Measurements from ENCODE around the gene ALK. TPM values are rescaled to one million over a fixed set of nuclear protein-coding genes. Genes with fewer than 3 reads are reported as not detected.

Gene ALK
- total RNA-seq, 2 donors from 2014 or later = not detected

- H3K9me3 Mint-ChIP-seq = no peaks in the 10 kb centered on the region
- H3K27ac Mint-ChIP-seq = no peak overlapping the region
- no peaks in the 10 kb centered on the region for H3K4me1 Mint-ChIP-seq (ENCODE audit: low read depth in 2 of 2)
- peaks cover 11 to 20% of the 10 kb centered on the region in 2 donors for H3K27me3 Mint-ChIP-seq
- DNase-seq (ENCODE audit: low spot score) (no peak), ATAC-seq (no peak)
- no peak overlapping the region for H3K4me3 Mint-ChIP-seq
- H3K36me3 Mint-ChIP-seq = no peaks in the 10 kb centered on the region
Observed at GRCh38 chr2:29394311-29394980, 526.9 kb downstream of the ALK start.

- no peak overlapping the region for H3K4me3 Mint-ChIP-seq
- peaks cover 14 to 27% of the 10 kb centered on the region in 2 donors for H3K27me3 Mint-ChIP-seq
- no peak for DNase-seq (ENCODE audit: low spot score)
- no peaks in the 10 kb centered on the region for H3K4me1 Mint-ChIP-seq (ENCODE audit: low read depth in 2 of 2)
- ATAC-seq = no peak
- no peak overlapping the region for H3K27ac Mint-ChIP-seq
- H3K9me3 Mint-ChIP-seq = no peaks in the 10 kb centered on the region
- H3K36me3 Mint-ChIP-seq = no peaks in the 10 kb centered on the region
Observed at GRCh38 chr2:29393676-29394075, 527.7 kb downstream of the ALK start.

GRCh38 chr2:29392774-29393173, 528.6 kb downstream of the ALK start:
- no peak for ATAC-seq

GRCh38 chr2:29390136-29390535, 531.2 kb downstream of the ALK start:
- no peak for DNase-seq (ENCODE audit: low spot score)
- H3K4me1 Mint-ChIP-seq (ENCODE audit: low read depth in 2 of 2) = no peaks in the 10 kb centered on the region
- H3K4me3 Mint-ChIP-seq = no peak overlapping the region
- no peaks in the 10 kb centered on the region for H3K9me3 Mint-ChIP-seq
- H3K27ac Mint-ChIP-seq = no peak overlapping the region
- ATAC-seq = no peak
- H3K27me3 Mint-ChIP-seq = peaks cover 19 to 38% of the 10 kb centered on the region in 2 donors
- no peaks in the 10 kb centered on the region for H3K36me3 Mint-ChIP-seq

More at GRCh38 chr2:29392774-29393173, 528.6 kb downstream of the ALK start:
- no peak for DNase-seq (ENCODE audit: low spot score)
- H3K4me1 Mint-ChIP-seq (ENCODE audit: low read depth in 2 of 2) = no peaks in the 10 kb centered on the region
- H3K27me3 Mint-ChIP-seq = peaks cover 16 to 31% of the 10 kb centered on the region in 2 donors
- no peaks in the 10 kb centered on the region for H3K9me3 Mint-ChIP-seq
- H3K27ac Mint-ChIP-seq = no peak overlapping the region
- no peak overlapping the region for H3K4me3 Mint-ChIP-seq
- no peaks in the 10 kb centered on the region for H3K36me3 Mint-ChIP-seq

GRCh38 chr2:29389686-29390085, 531.7 kb downstream of the ALK start:
- no peaks in the 10 kb centered on the region for H3K4me1 Mint-ChIP-seq (ENCODE audit: low read depth in 2 of 2)
- H3K4me3 Mint-ChIP-seq = no peak overlapping the region
- H3K27me3 Mint-ChIP-seq = peaks cover 18 to 38% of the 10 kb centered on the region in 2 donors
- H3K36me3 Mint-ChIP-seq = no peaks in the 10 kb centered on the region
- no peaks in the 10 kb centered on the region for H3K9me3 Mint-ChIP-seq
- DNase-seq (ENCODE audit: low spot score) = no peak
- H3K27ac Mint-ChIP-seq = no peak overlapping the region
- ATAC-seq = no peak

- DNase-seq (ENCODE audit: low spot score) (no peak), ATAC-seq (no peak)
- no peak overlapping the region for H3K27ac Mint-ChIP-seq
- no peak overlapping the region for H3K4me3 Mint-ChIP-seq
- no peaks in the 10 kb centered on the region for H3K4me1 Mint-ChIP-seq (ENCODE audit: low read depth in 2 of 2)
- no peaks in the 10 kb centered on the region for H3K9me3 Mint-ChIP-seq
- H3K27me3 Mint-ChIP-seq = peaks cover 23 to 41% of the 10 kb centered on the region in 2 donors
- H3K36me3 Mint-ChIP-seq = no peaks in the 10 kb centered on the region
Observed at GRCh38 chr2:29388071-29388470, 533.3 kb downstream of the ALK start.

GRCh38 chr2:29382486-29382885, 538.9 kb downstream of the ALK start:
- Mint-ChIP-seq H3K4me3 (no peak overlapping the region), H3K27me3 (peaks cover 18 to 34% of the 10 kb centered on the region in 2 donors), H3K4me1 (ENCODE audit: low read depth in 2 of 2) (no peaks in the 10 kb centered on the region), H3K27ac (no peak overlapping the region), H3K9me3 (no peaks in the 10 kb centered on the region), H3K36me3 (no peaks in the 10 kb centered on the region)
- ATAC-seq (no peak), DNase-seq (ENCODE audit: low spot score) (no peak)

GRCh38 chr2:29377788-29378187, 543.6 kb downstream of the ALK start:
- H3K4me1 Mint-ChIP-seq (ENCODE audit: low read depth in 2 of 2) = no peaks in the 10 kb centered on the region
- no peak for DNase-seq (ENCODE audit: low spot score)
- H3K36me3 Mint-ChIP-seq = no peaks in the 10 kb centered on the region
- H3K27me3 Mint-ChIP-seq = peaks cover 16 to 24% of the 10 kb centered on the region in 2 donors
- H3K4me3 Mint-ChIP-seq = no peak overlapping the region
- no peak for ATAC-seq
- H3K9me3 Mint-ChIP-seq = no peaks in the 10 kb centered on the region
- no peak overlapping the region for H3K27ac Mint-ChIP-seq

GRCh38 chr2:29376541-29376940, 544.8 kb downstream of the ALK start:
- Mint-ChIP-seq H3K9me3 (no peaks in the 10 kb centered on the region), H3K27me3 (peaks cover 19 to 22% of the 10 kb centered on the region in 2 donors), H3K27ac (no peak overlapping the region), H3K4me3 (no peak overlapping the region), H3K36me3 (no peaks in the 10 kb centered on the region), H3K4me1 (ENCODE audit: low read depth in 2 of 2) (no peaks in the 10 kb centered on the region)
- DNase-seq (ENCODE audit: low spot score) (no peak), ATAC-seq (no peak)

GRCh38 chr2:29375843-29376242, 545.5 kb downstream of the ALK start:
- Mint-ChIP-seq H3K4me3 (no peak overlapping the region), H3K36me3 (no peaks in the 10 kb centered on the region), H3K4me1 (ENCODE audit: low read depth in 2 of 2) (no peaks in the 10 kb centered on the region), H3K27me3 (peaks cover 19 to 23% of the 10 kb centered on the region in 2 donors), H3K9me3 (no peaks in the 10 kb centered on the region), H3K27ac (no peak overlapping the region)
- ATAC-seq (no peak), DNase-seq (ENCODE audit: low spot score) (no peak)

GRCh38 chr2:29374823-29375222, 546.6 kb downstream of the ALK start:
- Mint-ChIP-seq H3K4me3 (no peak overlapping the region), H3K36me3 (no peaks in the 10 kb centered on the region), H3K27ac (no peak overlapping the region), H3K9me3 (no peaks in the 10 kb centered on the region), H3K4me1 (ENCODE audit: low read depth in 2 of 2) (no peaks in the 10 kb centered on the region), H3K27me3 (peaks cover 20 to 28% of the 10 kb centered on the region in 2 donors)
- no peak for ATAC-seq
- DNase-seq (ENCODE audit: low spot score) = no peak

GRCh38 chr2:29373870-29374269, 547.5 kb downstream of the ALK start:
- no peak overlapping the region for H3K27ac Mint-ChIP-seq
- no peak for DNase-seq (ENCODE audit: low spot score)
- H3K36me3 Mint-ChIP-seq = no peaks in the 10 kb centered on the region
- H3K4me3 Mint-ChIP-seq = no peak overlapping the region
- no peaks in the 10 kb centered on the region for H3K4me1 Mint-ChIP-seq (ENCODE audit: low read depth in 2 of 2)
- peaks cover 28 to 31% of the 10 kb centered on the region in 2 donors for H3K27me3 Mint-ChIP-seq
- no peaks in the 10 kb centered on the region for H3K9me3 Mint-ChIP-seq
- no peak for ATAC-seq

- H3K36me3 Mint-ChIP-seq = no peaks in the 10 kb centered on the region
- ATAC-seq (no peak), DNase-seq (ENCODE audit: low spot score) (no peak)
- peaks cover 31 to 34% of the 10 kb centered on the region in 2 donors for H3K27me3 Mint-ChIP-seq
- no peaks in the 10 kb centered on the region for H3K9me3 Mint-ChIP-seq
- H3K4me1 Mint-ChIP-seq (ENCODE audit: low read depth in 2 of 2) = no peaks in the 10 kb centered on the region
- H3K27ac Mint-ChIP-seq = no peak overlapping the region
- no peak overlapping the region for H3K4me3 Mint-ChIP-seq
Observed at GRCh38 chr2:29372185-29372584, 549.2 kb downstream of the ALK start.

- ATAC-seq = no peak
- H3K36me3 Mint-ChIP-seq = no peaks in the 10 kb centered on the region
Observed at GRCh38 chr2:29370581-29371125, 550.7 kb downstream of the ALK start.

More at GRCh38 chr2:29370581-29371125, 550.7 kb downstream of the ALK start:
- no peaks in the 10 kb centered on the region for H3K4me1 Mint-ChIP-seq (ENCODE audit: low read depth in 2 of 2)
- no peak overlapping the region for H3K27ac Mint-ChIP-seq
- peaks cover 34% of the 10 kb centered on the region in 2 donors for H3K27me3 Mint-ChIP-seq
- H3K4me3 Mint-ChIP-seq = no peak overlapping the region
- DNase-seq (ENCODE audit: low spot score) = no peak
- H3K9me3 Mint-ChIP-seq = no peaks in the 10 kb centered on the region

Data from natural killer cell treated with Interleukin-12 subunit alpha and Interleukin-12 subunit beta and Interleukin-15 and Interleukin-18, amount 100 ng/mL, for 72 hours (primary cell).